GM12878 (cell line): Measurements from ENCODE around the gene ADAMTS13. TPM values are rescaled to one million over a fixed set of nuclear protein-coding genes. Genes with fewer than 3 reads are reported as not detected.

Experiments used
- ATF3 ChIP-seq: IDR thresholded peaks from 2 replicates; pipeline ENCODE4 v1.6.1; 2011; ENCODE audit warnings: low read depth, mild to moderate bottlenecking, low read length, moderate library complexity, borderline replicate concordance; ENCODE audit errors: extremely low read depth
- E2F8 ChIP-seq: fragments of 450-650 bp; IDR thresholded peaks from 2 replicates; pipeline ENCODE4 v1.6.1; 2018; ENCODE audit warnings: mild to moderate bottlenecking, low read depth, moderate library complexity; ENCODE audit not compliant: partially characterized antibody
- EZH2 ChIP-seq: IDR thresholded peaks from 2 replicates; pipeline ENCODE4 v1.6.1; 2012; ENCODE audit warnings: low read depth, mild to moderate bottlenecking, control low read depth, inconsistent platforms, low read length, borderline replicate concordance; ENCODE audit not compliant: control insufficient read depth
- KAT2A ChIP-seq: conservative IDR thresholded peaks from 2 replicates; pipeline ENCODE4 v1.6.1; 2011; ENCODE audit warnings: low read depth, low read length; ENCODE audit not compliant: control insufficient read depth
- KLF5 ChIP-seq: fragments of 450-650 bp; IDR thresholded peaks from 2 replicates; pipeline ENCODE4 v1.6.1; 2014; ENCODE audit warnings: mild to moderate bottlenecking; ENCODE audit not compliant: partially characterized antibody
- MXI1 ChIP-seq: fragments of 150-350 bp; IDR thresholded peaks from 2 replicates; pipeline ENCODE4 v1.6.1; 2011; ENCODE audit warnings: low read depth, mild to moderate bottlenecking, inconsistent platforms, low read length, improper control_type of control experiment
- NR2F1 ChIP-seq: fragments of 450-650 bp; conservative IDR thresholded peaks from 2 replicates; pipeline ENCODE4 v1.6.1; 2017; ENCODE audit warnings: mild to moderate bottlenecking
- PKNOX1 ChIP-seq: fragments of 450-650 bp; IDR thresholded peaks from 2 replicates; pipeline ENCODE4 v1.6.1; 2016; ENCODE audit warnings: mild to moderate bottlenecking
- POU2F2 ChIP-seq: IDR thresholded peaks from 3 replicates; pipeline ENCODE4 v1.6.1; 2011; ENCODE audit warnings: low read depth, mild to moderate bottlenecking, low read length, borderline replicate concordance
- PRDM15 ChIP-seq: fragments of 450-650 bp; formaldehyde crosslinking; IDR thresholded peaks from 2 replicates; pipeline ENCODE4 v1.4.0; 2020; ENCODE audit warnings: mild to moderate bottlenecking, moderate library complexity
- SIN3A ChIP-seq: IDR thresholded peaks from 2 replicates; pipeline ENCODE4 v1.6.1; 2012; ENCODE audit warnings: low read depth, low read length, improper control_type of control experiment
- SPI1 ChIP-seq: IDR thresholded peaks from 2 replicates; pipeline ENCODE4 v1.6.1; 2011; ENCODE audit warnings: low read depth, mild to moderate bottlenecking, low read length, moderate library complexity, borderline replicate concordance; ENCODE audit not compliant: insufficient read depth
- ZNF687 ChIP-seq: fragments of 450-650 bp; IDR thresholded peaks from 2 replicates; pipeline ENCODE4 v1.6.1; 2017; ENCODE audit warnings: mild to moderate bottlenecking, moderate library complexity
- polyA plus RNA-seq, 11 experiments: library from polyadenylated mRNA; depleted of rRNA in 4 of 11; unstranded in 6 of 11; stranded (reverse) in 5 of 11; fragments of >200 nt; fragmentation: Nextera tagmentation in 4 of 11; fragmentation: Illumina TruSeq in 1 of 11; extraction: Ambion mirVana in 4 of 11; extraction: Trizol in 1 of 11; gene quantifications; 1 replicate in 1 of 11; 2 replicates in 10 of 11; pipeline versions ENCODE4 v1.2.1 to v1.2.3, GENCODE V29; 2011 to 2016; ENCODE audit warnings: inconsistent platforms in 2 of 11, missing spikeins in 2 of 11, low read depth in 1 of 11
- total RNA-seq, 4 experiments: library from RNA; depleted of rRNA in 3 of 4; stranded (reverse); fragments of >200 nt in 3 of 4; fragmentation: Illumina TruSeq in 1 of 4; extraction: Trizol in 1 of 4; gene quantifications; 2 replicates each; pipeline versions ENCODE4 v1.2.1 to v1.2.3, GENCODE V29; 2013 to 2021

The ADAMTS13 gene
- total and polyA plus RNA-seq, 10 of the 15 experiments (the other 5 are each of a cell fraction or from before 2014, with no cell fraction given) = 0.08 to 2.4 (median 0.28) TPM

- TF ChIP-seq KLF5 = peak; percentile 79
- TF ChIP-seq ZNF687 = peak; percentile 85; the same call in 1 of the 2 replicates
- no peak for TF ChIP-seq SPI1
- no peak for TF ChIP-seq KAT2A
- TF ChIP-seq SIN3A = peak; percentile 89
- peak; percentile 79 for TF ChIP-seq PKNOX1
- peak; percentile 97 for TF ChIP-seq E2F8
- TF ChIP-seq PRDM15 = no peak
- TF ChIP-seq MXI1 = peak; percentile 93
- no peak for TF ChIP-seq ATF3
- no peak for TF ChIP-seq EZH2
- TF ChIP-seq POU2F2 = peak; percentile 69; the same call in 2 of the 3 replicates
- TF ChIP-seq NR2F1 = peak; percentile 99
Observed at GRCh38 chr9:133417541-133418461, 4.4 kb upstream of the ADAMTS13 start, which contains the start of gene REXO4 (continued).
